Neuronal stem cell (in vitro differentiated cells): ENCODE results near the gene TOX2.

Source experiments
- DNase-seq: peaks from one replicate; pipeline ENCODE4 v3.0.0-alpha.2; 2013; ENCODE audit warnings: low spot score
- H2AFZ ChIP-seq: one replicate; pipeline ENCODE4 v1.6.1; 2013; ENCODE audit warnings: mild to moderate bottlenecking, low read length, inconsistent platforms
- H2AK5ac ChIP-seq: 2 replicates; pipeline ENCODE4 v1.6.1; 2013; ENCODE audit warnings: low read depth, mild to moderate bottlenecking, inconsistent platforms, low read length, moderate library complexity, mixed read lengths
- H2BK120ac ChIP-seq: 2 replicates; pipeline ENCODE4 v1.6.1; 2013; ENCODE audit warnings: low read depth, mild to moderate bottlenecking, inconsistent platforms, low read length, moderate library complexity, mixed read lengths
- H2BK12ac ChIP-seq: one replicate; pipeline ENCODE4 v1.6.1; 2013; ENCODE audit warnings: low read length, inconsistent platforms
- H2BK15ac ChIP-seq: 2 replicates; pipeline ENCODE4 v1.6.1; 2013; ENCODE audit warnings: mild to moderate bottlenecking, low read length, inconsistent platforms, mixed read lengths
- H2BK5ac ChIP-seq: one replicate; pipeline ENCODE4 v1.6.1; 2013; ENCODE audit warnings: inconsistent platforms, mild to moderate bottlenecking, low read length, moderate library complexity
- H3K14ac ChIP-seq: one replicate; pipeline ENCODE4 v1.6.1; 2013; ENCODE audit warnings: low read length, inconsistent platforms
- H3K18ac ChIP-seq: 2 replicates; pipeline ENCODE4 v1.6.1; 2013; ENCODE audit warnings: low read length, inconsistent platforms
- H3K23ac ChIP-seq: 2 replicates; pipeline ENCODE4 v1.6.1; 2013; ENCODE audit warnings: low read depth, mild to moderate bottlenecking, mixed read lengths, low read length, inconsistent platforms; ENCODE audit not compliant: poor library complexity
- H3K27ac ChIP-seq: replicated peaks from 3 replicates; pipeline ENCODE4 v1.5.1; 2013; ENCODE audit warnings: low read length, inconsistent platforms
- H3K27me3 ChIP-seq, 3 experiments: 2 replicates each; pipeline ENCODE4 v1.6.1; 2013; ENCODE audit warnings: low read length in 3 of 3, mild to moderate bottlenecking in 2 of 3, inconsistent platforms in 1 of 3, low read depth in 1 of 3, mixed read lengths in 1 of 3, moderate library complexity in 1 of 3; ENCODE audit not compliant: control insufficient read depth in 3 of 3, insufficient read depth in 3 of 3
- H3K36me3 ChIP-seq, 2 donors: replicated peaks in 1 of 2; 2 replicates each; pipeline ENCODE4 v1.6.1; 2013; ENCODE audit warnings: low read length in 2 of 2; ENCODE audit not compliant: control insufficient read depth in 2 of 2, insufficient read depth in 2 of 2
- H3K4ac ChIP-seq: 2 replicates; pipeline ENCODE4 v1.6.1; 2013; ENCODE audit warnings: inconsistent platforms, mild to moderate bottlenecking, low read length, moderate library complexity
- H3K4me1 ChIP-seq, 2 donors: 1 replicate in 1 of 2; 2 replicates in 1 of 2; pipeline ENCODE4 v1.6.1; 2013; ENCODE audit warnings: low read length in 2 of 2, low read depth in 1 of 2; ENCODE audit not compliant: control insufficient read depth in 2 of 2, insufficient read depth in 1 of 2
- H3K4me2 ChIP-seq: one replicate; pipeline ENCODE4 v1.6.1; 2013; ENCODE audit warnings: mild to moderate bottlenecking, low read length, inconsistent platforms; ENCODE audit not compliant: insufficient read depth, poor library complexity, severe bottlenecking
- H3K4me3 ChIP-seq, 2 donors: 2 replicates each; pipeline ENCODE4 v1.5.1; 2013; ENCODE audit warnings: low read length in 2 of 2, mild to moderate bottlenecking in 2 of 2, inconsistent platforms in 1 of 2, moderate library complexity in 1 of 2
- H3K79me1 ChIP-seq: one replicate; pipeline ENCODE4 v1.6.1; 2013; ENCODE audit warnings: low read depth, mild to moderate bottlenecking, inconsistent platforms, low read length, moderate library complexity
- H3K9ac ChIP-seq: one replicate; pipeline ENCODE4 v1.6.1; 2013; ENCODE audit warnings: mild to moderate bottlenecking, low read depth, low read length, inconsistent platforms; ENCODE audit not compliant: poor library complexity
- H3K9me3 ChIP-seq, 2 donors: replicated peaks in 1 of 2; 2 replicates each; pipeline versions ENCODE3 to v1.6.1; 2013; ENCODE audit warnings: low read length in 2 of 2, mild to moderate bottlenecking in 2 of 2, inconsistent platforms in 1 of 2, low read depth in 1 of 2, mixed read lengths in 1 of 2, moderate library complexity in 1 of 2; ENCODE audit not compliant: control insufficient read depth in 2 of 2, insufficient read depth in 1 of 2
- H4K8ac ChIP-seq: one replicate; pipeline ENCODE4 v1.6.1; 2013; ENCODE audit warnings: low read depth, mild to moderate bottlenecking, inconsistent platforms, low read length, moderate library complexity
- H4K91ac ChIP-seq: one replicate; pipeline ENCODE4 v1.6.1; 2013; ENCODE audit warnings: low read length, low read depth, mild to moderate bottlenecking, inconsistent platforms; ENCODE audit not compliant: poor library complexity
- WGBS, 2 donors: extraction: QIAGEN DNeasy Blood & Tissue Kit; methylation state at CpG; one replicate each; pipeline ENCODE4 v1.1.7; 2013; ENCODE audit warnings: missing lambda C conversion rate in 2 of 2, mixed read lengths in 1 of 2; ENCODE audit not compliant: insufficient read length in 2 of 2, insufficient replicate concordance in 1 of 2; ENCODE audit errors: extremely low coverage in 2 of 2; 5-methylcytosine and 5-hydroxymethylcytosine counted together

TOX2 gene

DNA sequence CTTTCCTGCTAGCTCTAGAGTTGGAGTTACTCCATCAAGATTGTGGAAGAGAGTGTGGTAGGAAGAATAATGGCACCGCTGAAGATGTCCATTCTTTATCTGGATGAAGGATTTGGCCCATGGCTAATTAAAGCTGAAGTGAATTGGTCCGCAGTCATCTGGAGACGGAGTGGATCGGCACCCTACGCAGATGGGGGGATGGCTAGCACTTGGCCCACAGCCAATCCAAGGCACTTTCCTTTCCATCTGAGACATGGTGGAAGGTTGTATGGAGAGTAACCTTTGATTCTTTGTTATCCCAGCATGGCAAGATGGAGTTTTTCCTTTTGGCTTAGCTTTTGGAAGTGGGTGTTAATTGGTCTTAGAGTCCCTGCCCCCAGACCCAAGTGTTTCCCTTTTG is 184.0 kb downstream of the TOX2 start:
- H3K36me3 ChIP-seq: no peaks in the 10 kb centered on the region
- H3K4me2 ChIP-seq: no peak overlapping the region
- H3K4me3 ChIP-seq: no peak overlapping the region
- no peaks in the 10 kb centered on the region for H3K9me3 ChIP-seq
- H3K4me1 ChIP-seq: no peaks in the 10 kb centered on the region
- no peak overlapping the region for H3K4ac ChIP-seq
- no peak overlapping the region for H2AFZ ChIP-seq
- no peaks in the 10 kb centered on the region for H3K79me1 ChIP-seq
- no peak overlapping the region for H2AK5ac ChIP-seq
- no peak overlapping the region for H2BK120ac ChIP-seq
- H4K8ac ChIP-seq: no peak overlapping the region
- no peak overlapping the region for H2BK5ac ChIP-seq
- H2BK12ac ChIP-seq: no peak overlapping the region
- H3K27me3 ChIP-seq: peaks cover 0 to 7% (median 0%) of the 10 kb centered on the region in 3 experiments
- H2BK15ac ChIP-seq: no peak overlapping the region
- H3K27ac ChIP-seq: no peak overlapping the region
- DNase-seq: no peak
- H3K14ac ChIP-seq: no peak overlapping the region
- no peak overlapping the region for H4K91ac ChIP-seq
- WGBS, 2 donors: no CpG with 5 or more reads among the region's 5 CpGs
- H3K23ac ChIP-seq: no peak overlapping the region
- no peak overlapping the region for H3K9ac ChIP-seq
- H3K18ac ChIP-seq: no peak overlapping the region

DNA sequence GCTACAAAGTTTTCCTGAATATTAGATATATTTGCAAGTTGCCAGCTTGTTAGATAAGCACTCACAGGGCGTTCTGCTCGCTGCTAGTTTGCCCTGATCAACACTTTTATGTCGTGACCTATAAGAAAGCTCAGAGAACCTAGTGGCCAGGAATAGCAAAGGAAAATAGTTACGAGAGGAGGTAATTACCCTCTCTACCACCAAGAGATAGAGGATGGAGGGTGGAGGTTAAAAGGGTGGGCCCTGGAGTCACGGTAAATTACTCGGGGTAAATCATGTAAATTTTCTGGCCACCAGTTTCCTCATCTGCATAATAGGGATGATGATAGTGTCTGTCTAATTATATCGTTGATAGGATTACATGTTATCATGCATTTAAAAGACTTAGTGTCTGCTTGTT is 185.2 kb downstream of the TOX2 start:
- H3K4me3 ChIP-seq: no peak overlapping the region
- no peak overlapping the region for H2BK5ac ChIP-seq
- H3K27ac ChIP-seq: no peak overlapping the region
- H3K9me3 ChIP-seq: no peaks in the 10 kb centered on the region
- no peak overlapping the region for H3K23ac ChIP-seq
- peaks cover 0 to 12% (median 0%) of the 10 kb centered on the region in 3 experiments for H3K27me3 ChIP-seq
- no peak overlapping the region for H2AFZ ChIP-seq
- no peak overlapping the region for H2AK5ac ChIP-seq
- H3K4ac ChIP-seq: no peak overlapping the region
- H2BK12ac ChIP-seq: no peak overlapping the region
- H3K36me3 ChIP-seq: no peaks in the 10 kb centered on the region
- H3K4me2 ChIP-seq: no peak overlapping the region
- no peak for DNase-seq
- H4K8ac ChIP-seq: no peak overlapping the region
- H3K9ac ChIP-seq: no peak overlapping the region
- no peak overlapping the region for H3K18ac ChIP-seq
- no peak overlapping the region for H4K91ac ChIP-seq
- no peak overlapping the region for H2BK120ac ChIP-seq
- no CpG with 5 or more reads among the region's 7 CpGs for WGBS, 2 donors
- no peak overlapping the region for H2BK15ac ChIP-seq
- H3K79me1 ChIP-seq: no peaks in the 10 kb centered on the region
- no peaks in the 10 kb centered on the region for H3K4me1 ChIP-seq
- H3K14ac ChIP-seq: no peak overlapping the region

DNA sequence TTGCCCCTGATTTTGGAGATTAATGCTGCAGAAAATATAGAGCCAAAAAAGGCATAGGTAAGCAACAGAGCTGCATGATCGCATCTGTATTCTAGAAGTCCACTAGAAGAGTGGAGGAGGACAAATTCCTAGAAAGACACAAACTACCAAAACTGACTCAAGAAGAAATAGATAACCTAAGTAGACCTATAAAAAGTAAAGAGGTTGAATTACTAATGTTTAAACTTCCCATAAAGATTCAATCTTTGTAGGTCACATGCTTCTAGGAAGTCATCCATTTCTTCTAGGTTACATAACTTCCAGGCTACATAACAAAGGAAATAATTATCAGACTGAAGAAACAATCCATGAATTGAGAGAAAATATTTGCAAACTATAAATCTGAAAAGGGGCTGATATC is 187.9 kb downstream of the TOX2 start:
- Histone ChIP-seq H3K36me3 (no peaks in the 10 kb centered on the region), H3K4me2 (no peak overlapping the region), H2BK12ac (no peak overlapping the region), H3K79me1 (no peaks in the 10 kb centered on the region), H2BK120ac (no peak overlapping the region), H3K23ac (no peak overlapping the region), H3K27ac (no peak overlapping the region), H2AK5ac (no peak overlapping the region), H3K4ac (no peak overlapping the region), H4K91ac (no peak overlapping the region), H2BK15ac (no peak overlapping the region), H3K9ac (no peak overlapping the region), H3K4me1 (no peaks in the 10 kb centered on the region), H3K14ac (no peak overlapping the region), H2AFZ (no peak overlapping the region), H2BK5ac (no peak overlapping the region), H3K4me3 (no peak overlapping the region), H3K18ac (no peak overlapping the region), H3K27me3 (peaks cover 0 to 14% (median 0%) of the 10 kb centered on the region in 3 experiments), H3K9me3 (no peaks in the 10 kb centered on the region), H4K8ac (no peak overlapping the region)
- WGBS, 2 donors: no CpG with 5 or more reads among the region's 1 CpG
- DNase-seq: no peak

DNA sequence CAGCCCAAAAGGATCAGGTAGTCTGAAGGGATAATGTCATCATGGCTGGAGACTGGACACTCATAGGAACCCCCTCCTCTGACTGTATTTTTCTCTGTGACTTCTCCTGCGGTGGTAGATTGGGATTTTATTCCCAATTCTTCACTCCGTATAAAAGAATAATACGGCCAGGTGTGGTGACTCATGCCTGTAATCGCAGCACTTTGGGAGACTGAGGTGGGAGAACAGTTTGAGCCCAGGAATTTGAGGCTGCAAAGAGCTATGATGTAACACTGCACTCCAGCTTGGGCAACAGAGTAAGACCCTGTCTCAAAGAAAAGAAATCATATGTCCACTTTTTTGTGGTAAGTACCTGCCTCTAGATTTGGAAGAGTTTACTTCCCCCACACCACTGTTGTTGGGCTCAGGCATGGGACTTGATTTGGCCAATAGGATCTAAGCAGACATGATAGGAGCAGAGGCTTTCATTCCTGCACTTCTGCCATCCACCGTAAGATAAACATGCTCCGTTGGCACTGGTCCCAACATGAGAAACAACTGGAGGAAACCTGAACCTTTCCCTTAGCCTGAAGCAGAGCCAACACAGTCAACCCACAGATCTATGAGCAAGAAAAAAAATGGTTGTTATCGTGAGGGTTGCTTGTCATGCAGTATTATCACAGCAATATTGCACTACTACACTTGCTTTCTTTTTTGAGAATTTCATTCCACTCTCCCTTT is 190.3 kb downstream of the TOX2 start:
- WGBS, 2 donors: no CpG with 5 or more reads among the region's 7 CpGs
- no peak for DNase-seq
- Histone ChIP-seq H3K18ac (no peak overlapping the region), H4K8ac (no peak overlapping the region), H2AK5ac (no peak overlapping the region), H3K36me3 (no peaks in the 10 kb centered on the region), H3K4ac (no peak overlapping the region), H3K4me1 (no peaks in the 10 kb centered on the region), H2BK12ac (no peak overlapping the region), H3K27me3 (peaks cover 0 to 11% (median 0%) of the 10 kb centered on the region in 3 experiments), H3K4me2 (no peak overlapping the region), H2AFZ (no peak overlapping the region), H3K27ac (no peak overlapping the region), H3K9me3 (no peaks in the 10 kb centered on the region), H3K14ac (no peak overlapping the region), H3K9ac (no peak overlapping the region), H2BK15ac (no peak overlapping the region), H2BK5ac (no peak overlapping the region), H3K4me3 (no peak overlapping the region), H3K79me1 (no peaks in the 10 kb centered on the region), H3K23ac (no peak overlapping the region), H2BK120ac (no peak overlapping the region), H4K91ac (no peak overlapping the region)
